NCI-H345 treated with DMSO at 0.1 percent for 48 hours (cell line): Measurements from ENCODE around the gene NRP1.
"Not testable (repeated sequence)": the region's sequence is repeated elsewhere in the genome, so short reads cannot be mapped to it uniquely, and the experiment has no call there.

Experiments used
- DNase-seq: peaks from one replicate; lab custom pipeline; 2025; ENCODE audit not compliant: unreplicated experiment; lab: John Stamatoyannopoulos, UW

Gene NRP1

DNA sequence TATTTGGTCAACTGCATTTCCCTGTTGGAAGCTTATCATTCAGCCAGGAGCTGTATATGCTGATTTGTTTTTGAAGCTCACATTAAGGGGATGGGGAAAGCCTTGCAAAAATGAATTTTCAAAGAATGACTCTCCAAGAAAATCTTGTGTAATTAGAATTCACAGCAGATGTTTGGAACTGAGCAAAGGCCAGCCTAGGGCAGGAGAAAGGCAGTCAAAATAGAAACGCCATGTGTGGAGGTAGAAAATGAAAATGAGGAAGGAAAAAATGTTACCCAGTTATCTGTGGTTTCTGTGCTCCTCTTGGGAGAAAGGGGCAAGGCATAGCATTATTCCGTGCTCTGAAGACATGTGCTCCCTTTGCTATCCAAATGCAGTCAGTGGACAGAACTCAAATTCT lies 93.5 kb downstream of the NRP1 start:
- DNase-seq, result no peak

DNA sequence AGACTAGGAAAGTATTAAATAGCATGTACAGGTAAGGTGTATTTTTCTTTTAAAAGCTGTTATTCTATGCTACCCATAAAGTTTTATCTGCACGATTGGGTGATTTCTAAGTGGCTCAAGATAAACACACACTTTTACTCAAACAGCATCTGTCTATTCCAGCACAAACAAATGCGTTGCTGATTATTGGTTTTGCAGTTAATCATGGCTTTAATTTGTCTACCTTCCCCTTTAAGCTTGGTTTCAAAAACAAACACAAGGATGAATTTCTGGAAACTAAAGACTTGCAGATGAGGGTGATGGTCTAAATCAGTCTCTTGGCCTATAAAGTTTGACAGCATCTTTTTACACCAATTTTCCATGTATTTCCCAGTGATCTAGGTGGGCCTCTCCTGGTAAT lies 94.2 kb downstream of the NRP1 start:
- no peak for DNase-seq

DNA sequence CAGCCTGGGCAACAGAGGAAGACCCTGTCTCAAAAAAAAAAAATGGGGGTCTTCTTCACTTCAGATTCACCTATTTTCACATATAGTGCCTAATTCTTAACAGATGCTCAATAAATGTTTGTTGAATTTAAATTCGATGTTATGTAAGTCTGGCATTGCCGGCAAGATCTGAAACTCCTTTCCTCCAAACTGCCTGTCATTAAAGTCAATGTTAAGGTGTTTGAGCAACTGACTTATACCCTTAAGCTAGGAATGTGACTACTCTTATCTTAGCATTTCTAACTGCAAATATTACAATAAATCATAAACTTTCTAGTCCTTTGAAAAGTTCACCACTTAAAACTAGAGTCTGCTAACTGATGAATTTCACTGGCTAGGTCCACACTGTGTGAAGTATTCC lies 95.2 kb downstream of the NRP1 start:
- DNase-seq, result no peak

DNA sequence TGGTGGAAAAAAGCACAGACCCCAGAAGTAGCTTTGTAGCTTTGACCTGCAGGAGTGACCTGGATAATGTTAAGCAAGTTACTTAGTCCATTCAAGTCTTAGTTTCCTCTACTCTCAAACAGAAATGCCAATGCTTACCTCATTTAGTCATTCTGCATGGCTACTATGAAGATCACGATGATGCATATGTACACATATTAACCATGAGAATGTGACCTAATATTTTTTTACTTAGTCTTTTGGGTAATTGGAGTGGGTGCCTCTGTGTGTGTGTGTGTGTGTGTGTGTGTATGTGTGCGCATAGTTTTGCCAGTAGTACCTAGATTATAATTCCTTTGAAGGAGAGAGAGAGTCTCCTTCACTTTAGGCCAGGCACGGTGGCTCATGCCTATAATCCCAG lies 95.8 kb downstream of the NRP1 start:
- DNase-seq, result no peak

DNA sequence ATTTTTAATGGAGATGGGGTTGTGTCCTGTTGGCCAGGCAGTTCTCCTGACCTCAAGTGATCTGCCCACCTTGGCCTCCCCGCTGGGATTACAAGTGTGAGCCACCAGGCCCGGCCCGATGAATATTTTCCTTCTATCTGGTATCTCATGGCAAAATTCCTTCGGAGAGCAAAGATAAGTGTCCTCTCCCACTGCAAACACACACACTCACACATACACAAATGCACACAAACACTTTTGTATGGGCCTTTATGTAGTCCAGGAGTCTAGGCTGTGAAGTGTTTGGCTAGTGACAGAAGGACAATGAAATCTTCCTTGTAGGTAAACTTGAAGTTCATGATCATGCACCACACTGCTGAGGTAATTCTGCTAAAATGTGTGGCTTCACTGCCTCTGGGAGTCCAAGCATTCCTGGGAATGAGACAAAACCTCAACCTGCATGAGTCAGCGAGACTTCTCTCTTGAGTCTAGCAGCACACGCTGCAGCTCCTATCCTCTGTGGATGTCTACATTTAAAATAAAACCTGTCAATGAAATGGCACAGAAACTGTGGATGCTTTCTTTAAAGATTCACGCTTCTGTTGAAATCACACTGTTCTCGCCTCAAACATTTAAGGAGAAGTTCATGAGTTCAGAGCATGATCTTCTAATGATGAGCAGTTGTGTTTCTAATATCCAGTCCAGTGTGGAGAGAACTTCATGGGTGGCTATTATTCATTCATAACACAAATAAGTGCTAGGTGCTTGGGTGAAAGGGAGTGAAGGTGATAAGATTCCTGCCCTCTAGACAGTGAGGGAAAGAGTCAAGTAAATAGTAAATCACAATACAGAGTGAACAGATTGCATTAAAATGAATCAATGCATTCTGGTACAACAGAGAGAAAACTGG lies 96.5 kb downstream of the NRP1 start:
- no peak for DNase-seq

DNA sequence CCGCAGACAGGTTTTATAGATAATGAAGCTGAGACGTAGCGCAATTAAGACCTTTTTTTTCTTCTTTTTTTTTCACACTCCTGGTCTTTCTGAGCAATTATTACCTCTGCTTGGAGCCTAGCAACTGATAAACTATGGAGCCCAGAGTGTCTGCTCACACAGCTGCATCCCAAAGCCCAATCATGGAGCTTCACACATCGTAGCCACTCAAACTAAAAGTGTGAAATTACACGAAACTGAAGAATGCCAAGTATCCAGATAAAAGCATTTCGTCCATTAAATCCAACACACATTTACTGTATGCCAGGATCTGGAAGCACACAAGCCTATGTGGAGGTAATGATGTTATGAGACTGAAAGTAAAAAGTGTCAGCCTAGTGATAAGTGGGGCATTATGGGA lies 97.6 kb downstream of the NRP1 start:
- no peak for DNase-seq

DNA sequence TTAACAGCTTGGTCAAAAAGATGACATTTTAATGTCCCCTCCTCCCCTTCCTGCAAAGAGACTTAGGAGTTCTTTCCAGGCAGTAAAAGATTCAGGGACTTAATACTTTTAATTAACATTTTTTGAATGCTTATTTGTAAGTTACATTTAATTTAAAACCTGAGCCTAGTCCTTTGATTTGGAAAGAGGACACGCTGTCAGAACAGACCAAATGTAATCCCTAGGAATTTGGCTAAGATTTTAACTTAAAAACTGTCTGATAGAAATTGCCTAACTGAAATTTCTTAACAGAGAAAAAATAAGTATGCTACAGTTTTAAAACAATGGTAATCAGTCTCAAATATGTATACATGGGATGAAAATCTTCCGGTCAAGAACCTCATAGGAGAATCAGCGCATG lies 98.5 kb downstream of the NRP1 start:
- no peak for DNase-seq

DNA sequence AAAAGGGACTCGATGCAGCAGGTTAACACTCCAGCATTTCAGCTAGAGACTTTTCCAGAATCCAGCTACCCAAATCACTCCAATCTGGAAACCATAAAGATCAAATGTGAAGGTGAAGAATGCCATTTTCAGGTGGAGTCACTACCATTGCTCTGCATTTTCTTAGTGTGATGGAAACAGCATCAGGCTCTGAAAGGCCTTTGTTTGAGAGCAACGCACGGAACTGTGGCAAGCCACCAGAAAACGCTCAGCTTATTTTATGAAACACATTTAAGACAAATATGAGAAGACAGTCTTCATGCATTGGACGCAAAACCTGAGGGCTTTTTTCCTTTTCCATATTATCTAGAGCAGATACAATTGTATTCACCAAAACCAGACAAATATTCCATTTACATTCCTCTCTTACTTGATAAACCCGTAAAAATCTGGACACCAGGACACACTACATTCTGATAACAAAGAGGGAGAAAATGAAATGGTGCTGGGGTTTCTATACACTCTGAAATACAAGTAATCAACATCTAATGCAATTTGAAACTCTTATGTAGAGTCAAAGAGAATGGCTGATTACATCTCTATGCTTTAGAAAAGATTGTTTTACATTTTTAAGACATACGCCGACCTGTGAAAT lies 99.1 kb downstream of the NRP1 start:
- DNase-seq, result no peak

DNA sequence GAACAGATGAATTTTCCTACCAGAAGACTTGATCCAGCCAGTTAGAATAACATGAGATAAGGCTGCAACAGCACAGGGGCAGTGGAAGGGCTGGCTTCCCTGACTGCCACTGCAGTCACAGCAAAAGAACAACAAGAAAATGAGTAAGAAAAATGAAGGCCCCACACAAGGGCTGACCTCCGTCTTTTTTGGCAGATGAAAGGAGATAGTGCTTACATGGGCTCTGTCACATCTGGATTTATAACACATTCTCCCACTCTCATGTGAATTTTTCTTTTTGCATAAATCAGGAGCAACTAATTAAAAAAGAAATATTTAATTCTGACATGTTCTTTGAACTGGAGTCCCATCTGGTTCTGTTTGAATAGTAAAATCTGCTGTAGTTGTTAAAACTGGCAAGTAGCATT lies 99.6 kb downstream of the NRP1 start:
- no peak for DNase-seq

DNA sequence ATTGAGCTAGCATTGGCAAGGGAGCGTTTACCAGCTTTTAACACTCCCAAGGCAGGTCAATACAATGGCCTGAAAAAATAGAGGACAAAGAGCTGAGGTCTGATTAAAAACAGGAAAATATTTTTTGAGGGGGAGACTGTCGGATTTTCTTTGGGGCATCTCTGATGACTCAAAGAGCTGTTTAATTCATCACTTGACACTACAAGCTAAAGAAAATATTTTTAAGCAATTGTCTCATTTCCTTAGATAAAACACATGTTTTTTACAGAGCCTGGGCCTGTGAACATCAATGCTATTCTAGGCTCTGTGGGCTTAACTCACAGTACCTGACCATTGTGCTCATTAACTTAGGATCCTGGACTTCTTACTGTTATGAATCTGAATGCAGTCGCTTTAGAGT lies 100.8 kb downstream of the NRP1 start:
- no peak for DNase-seq

DNA sequence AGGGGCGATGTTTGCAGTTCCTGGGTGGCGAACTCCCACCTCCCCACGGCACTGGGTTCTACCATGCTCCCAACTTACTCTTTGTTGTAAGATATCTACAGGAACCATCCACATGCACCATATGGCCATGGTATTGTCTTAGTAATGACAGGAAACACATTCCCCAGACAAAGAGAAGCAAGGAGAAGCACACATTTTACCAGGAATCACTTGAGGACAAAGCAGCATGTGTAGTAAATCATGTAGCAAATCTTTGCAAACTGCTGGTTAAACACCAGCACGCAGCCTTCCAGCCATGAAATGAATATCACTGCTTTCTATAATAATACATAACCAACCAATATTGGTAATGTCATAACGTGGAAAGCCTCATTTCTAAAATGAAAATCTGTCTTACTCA lies 101.2 kb downstream of the NRP1 start:
- DNase-seq, result no peak

DNA sequence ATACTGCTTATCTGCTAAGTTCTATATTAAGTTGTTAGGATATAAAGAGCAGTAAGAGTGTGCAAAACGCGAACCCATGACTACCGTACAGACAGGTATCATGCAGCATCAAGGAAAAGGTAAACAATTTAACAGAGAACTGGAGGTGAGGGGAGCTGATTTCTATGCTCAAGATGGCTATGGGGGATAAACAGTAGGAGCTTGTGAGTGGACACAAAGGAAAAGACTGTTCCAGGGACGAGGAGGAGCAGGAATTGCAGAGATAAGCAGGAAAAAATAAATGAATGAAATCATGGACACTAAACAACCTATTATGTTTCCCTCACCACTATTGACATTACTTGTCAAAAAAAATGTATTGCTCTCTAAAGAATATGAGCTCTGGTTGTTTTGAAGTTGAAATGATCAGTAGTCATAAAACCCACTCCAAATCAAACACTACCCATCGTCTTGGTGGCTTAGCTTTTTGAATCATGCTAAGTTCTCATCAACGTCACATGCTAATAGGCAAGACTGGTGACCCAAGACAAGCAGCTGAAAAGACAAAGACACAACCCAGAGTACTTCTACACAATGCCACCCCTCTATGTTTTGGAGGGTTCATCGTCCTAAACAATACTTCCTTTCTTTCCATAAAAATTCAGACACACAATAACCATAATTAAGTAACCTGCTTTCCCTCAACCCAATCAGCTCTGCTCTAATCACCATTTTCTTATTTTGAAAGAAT lies 102.7 kb downstream of the NRP1 start:
- DNase-seq, result no peak

DNA sequence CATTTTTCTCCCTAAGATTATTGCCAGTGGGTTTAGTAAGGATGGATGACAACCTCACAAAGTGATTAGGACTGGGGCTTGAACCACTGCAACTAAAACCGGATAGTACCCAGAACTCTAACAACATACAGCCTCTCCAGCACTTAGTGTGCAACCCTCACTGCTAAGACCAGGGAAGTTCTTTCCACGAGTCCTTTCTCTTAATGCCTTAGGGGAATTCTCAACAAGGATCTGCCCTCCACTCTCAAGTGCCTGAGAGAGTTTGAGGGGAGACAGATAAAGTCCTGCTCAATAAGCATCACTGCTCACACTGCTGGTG lies 104.6 kb downstream of the NRP1 start:
- no peak for DNase-seq

DNA sequence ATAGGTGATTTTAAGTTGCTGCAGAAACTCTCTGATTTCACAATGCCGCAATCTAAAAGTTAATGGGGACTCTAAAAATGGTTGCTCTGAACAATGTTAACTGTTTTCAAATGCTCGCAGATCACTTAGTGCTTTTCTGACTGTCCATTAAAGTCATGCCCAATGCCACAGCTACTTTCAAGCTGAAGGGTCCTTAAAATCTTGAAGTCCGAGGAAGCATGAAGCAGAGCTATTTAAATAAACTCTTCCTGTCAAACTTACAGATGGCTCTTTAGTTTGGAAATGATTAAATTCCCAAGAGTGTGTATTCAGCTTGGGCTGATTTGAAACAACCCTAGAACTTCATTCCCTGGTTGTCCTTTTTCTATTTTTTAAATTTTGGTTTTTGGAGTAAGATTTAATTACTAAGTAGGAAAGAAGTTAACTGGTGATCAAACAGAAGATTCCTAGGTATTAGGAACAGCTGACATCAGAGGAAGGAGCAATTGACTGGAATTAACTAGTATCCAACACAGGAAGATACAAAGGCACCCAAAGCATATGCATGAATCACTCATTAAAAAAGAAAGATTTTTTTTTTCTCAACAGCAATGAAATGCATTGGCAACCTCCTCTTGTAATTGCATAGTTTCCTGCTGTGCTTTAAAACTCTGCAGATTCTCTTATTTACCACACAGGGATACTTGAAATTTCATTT lies 105.1 kb downstream of the NRP1 start:
- DNase-seq, result no peak

DNA sequence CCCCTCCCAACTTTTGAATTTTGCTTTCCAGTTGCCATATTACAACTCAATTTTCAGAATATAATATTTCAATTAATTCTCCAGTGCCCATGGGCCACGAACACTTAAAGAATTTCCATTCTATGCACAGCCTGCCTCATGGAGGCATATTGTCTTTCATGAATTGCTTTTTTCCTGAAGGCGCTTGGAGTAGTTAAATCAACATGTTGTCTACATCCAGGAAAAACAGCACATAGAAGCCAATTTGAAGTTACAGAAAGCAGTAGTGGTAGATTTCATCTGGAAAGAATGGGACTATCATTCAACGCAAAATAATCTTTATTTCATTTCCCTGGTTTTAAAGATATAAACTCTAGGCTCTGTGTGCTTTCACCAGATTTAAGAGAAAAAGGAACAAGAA lies 106.0 kb downstream of the NRP1 start:
- no peak for DNase-seq

DNA sequence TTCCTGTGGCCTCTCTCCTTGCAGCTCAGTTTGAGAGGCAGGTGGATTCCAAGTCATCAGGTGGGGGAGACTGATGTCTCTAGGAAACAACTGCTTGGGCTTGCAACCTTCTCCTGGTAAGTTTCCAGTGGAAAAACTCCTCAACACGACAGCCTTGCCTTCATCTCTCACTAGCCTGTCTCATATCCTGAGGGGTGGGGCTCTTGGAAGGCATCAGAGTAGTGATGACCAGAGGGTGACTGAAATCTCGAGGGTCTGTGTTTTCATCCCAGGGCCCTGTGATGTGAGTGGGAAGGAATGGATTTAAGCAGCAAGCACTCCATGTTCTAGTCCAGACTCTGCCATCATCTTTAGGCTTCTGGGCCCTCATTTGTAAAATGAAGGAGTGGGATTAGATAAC lies 107.0 kb downstream of the NRP1 start:
- no peak for DNase-seq

DNA sequence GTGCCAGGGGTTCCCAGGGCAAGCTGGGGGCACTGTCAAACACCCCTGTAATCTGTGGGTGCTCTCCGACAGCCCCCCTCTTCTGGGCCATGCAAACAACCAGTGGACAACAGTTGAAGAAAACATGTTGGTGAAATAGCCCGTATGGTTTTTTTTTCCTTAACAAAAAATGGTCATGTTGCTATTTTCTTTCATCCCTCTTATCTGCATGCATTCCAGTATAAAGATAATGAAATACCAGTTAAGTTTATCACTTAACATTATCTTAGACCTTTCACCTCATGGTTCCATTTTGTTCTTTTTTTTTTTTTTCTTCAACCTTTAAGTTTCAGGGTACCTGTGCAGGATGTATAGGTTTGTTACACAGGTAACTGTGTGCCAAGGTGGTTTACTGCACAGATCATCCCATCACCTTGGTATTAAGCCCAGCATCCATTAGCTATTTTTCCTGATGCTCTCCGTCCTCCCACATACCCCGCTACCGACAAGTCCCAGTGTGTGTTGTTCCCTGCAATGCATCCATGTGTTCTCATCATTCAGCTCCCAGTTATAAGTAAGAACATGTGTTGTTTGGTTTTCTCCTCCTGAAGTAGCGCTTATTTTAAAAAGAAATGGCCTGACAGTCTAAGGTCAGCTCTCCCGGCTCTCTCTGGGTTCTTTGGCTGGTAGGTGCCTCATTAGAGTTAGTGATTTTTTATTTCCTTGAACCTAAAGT lies 110.1 kb downstream of the NRP1 start:
- DNase-seq, result no peak

DNA sequence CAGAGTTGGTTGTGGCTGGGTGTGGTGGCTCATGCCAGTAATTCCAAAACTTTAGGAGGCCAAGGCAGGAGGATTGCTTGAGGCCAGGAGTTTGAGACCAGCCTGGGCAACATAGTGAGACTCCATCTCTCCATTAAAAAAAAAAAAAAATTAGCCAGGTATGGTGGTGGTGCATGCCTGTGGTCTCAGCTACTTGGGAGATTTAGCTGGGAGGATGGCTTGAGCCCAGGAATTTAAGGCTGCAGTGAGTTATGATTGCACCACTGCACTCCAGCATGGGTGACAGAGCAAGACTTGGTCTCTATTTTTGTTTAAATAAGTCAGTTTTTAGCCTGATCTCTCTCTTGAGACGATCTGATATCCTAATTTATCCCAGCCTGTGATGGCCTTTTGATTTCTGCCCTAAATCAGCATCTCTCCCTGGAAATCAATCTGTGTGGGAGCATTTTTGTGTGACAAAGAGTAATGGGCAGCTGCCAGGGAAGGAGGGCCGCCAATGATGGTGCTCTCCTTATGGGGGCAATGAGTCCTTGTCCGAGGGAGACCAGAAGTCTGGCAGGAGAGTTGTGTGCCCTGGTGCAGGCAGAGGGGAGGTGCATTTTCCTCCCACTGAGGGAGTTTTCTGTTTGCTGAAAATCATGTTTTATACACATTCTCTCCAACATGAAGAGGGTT lies 111.0 kb downstream of the NRP1 start:
- no peak for DNase-seq

DNA sequence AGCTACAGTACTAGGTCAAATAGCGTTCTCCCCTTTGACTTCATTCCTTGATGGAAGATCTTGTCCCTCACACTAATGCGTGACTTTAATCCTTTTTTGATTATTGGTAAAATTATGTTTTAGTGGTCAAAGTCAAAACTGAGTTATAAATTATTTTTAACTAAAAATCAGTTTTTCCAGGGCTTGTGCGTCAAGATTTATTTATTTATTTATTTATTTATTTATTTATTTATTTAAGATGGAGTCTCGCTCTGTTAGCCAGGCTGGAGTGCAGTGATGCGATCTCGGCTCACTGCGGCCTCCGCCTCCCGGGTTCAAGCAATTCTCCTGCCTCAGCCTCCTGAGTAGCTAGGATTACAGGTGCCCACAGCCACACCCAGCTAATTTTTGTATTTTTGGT lies 112.2 kb downstream of the NRP1 start:
- DNase-seq, result not testable (repeated sequence)

DNA sequence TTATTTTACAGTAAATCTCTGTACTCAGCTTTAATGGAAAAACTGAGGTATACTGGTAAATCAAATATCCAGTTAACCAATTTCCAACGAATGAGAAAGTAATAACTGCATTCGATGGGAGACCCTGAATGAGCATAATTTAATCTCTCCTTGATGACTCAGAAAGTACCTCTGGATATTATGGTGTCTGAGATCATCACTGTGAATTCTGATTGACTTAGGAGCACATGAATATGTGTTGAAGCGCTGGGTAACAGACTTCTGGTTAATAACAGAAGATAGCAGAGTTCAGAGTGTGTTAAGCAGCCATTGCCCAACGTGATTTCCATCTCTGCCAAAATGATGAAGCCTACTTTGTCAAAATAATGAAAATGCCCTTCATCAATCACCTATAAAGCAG lies 116.6 kb downstream of the NRP1 start:
- DNase-seq, result no peak
